ENCODE measurements around the gene MARK3. TPM values are rescaled to one million over a fixed set of nuclear protein-coding genes. Genes with fewer than 3 reads are reported as not detected.

Gene MARK3
- total and polyA plus RNA-seq, 10 of the 15 experiments (the other 5 are each of a cell fraction or from before 2014, with no cell fraction given): 10.7 to 75.1 (median 41.4) TPM

DNA sequence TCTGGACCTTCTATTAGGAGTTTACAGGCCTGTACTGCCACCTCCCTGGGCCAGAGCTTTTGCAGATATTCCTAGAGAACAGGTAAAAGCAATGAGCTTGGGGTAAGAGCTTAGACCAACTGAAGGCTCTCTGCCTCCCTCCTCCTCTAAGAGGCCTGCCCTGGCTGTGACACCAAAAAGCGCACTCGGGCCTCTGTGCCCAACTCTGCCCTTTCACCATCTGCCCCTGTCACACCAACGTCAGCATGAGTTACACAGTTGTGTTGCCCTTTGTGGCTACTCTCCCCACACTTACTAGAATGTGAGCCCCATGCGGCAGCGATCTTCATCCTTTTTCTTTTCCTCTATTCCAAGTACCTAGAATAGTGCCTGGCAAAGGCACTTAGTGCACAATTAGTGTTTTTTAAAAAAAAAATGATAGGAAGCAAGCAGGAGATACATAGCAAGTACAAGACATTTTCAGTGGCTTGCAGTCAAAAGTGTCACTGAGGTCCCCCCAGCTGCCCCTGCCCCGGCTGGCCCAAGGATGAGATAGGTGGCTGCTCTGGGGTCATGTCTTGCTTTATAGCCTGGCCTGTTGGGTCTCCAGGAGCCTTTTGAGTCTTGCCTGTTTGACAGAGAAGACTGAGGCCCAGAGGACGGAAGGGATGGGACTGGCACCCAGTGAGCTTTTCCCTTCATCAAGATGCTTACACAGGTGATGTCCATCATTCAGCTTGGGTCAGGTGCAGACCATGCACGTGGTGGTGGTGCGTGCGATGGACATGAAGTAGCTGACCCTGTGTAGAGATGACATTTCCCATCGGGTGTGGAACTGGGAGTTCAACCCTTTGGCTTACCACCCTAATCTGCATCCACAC is 124.9 kb downstream of the MARK3 start:
- H3K4me2 ChIP-seq (ENCODE audit: control insufficient read depth, insufficient read depth): no peak overlapping the region
- 90% methylated on average over 11 of the region's 11 CpGs for WGBS (ENCODE audit: insufficient coverage, insufficient replicate concordance, low lambda C conversion rate, missing lambda C conversion rate)
- no peaks in the 10 kb centered on the region for H3K4me1 ChIP-seq (ENCODE audit: control insufficient read depth, insufficient read depth, low read length)
- ChIA-PET RAD21 (ENCODE audit: unreplicated experiment) (no interaction called here), CTCF (interaction anchor here (1.1 to 1.5 kb wide), 2 partner anchors 8 to 11 kb away, joined by 4 read pairs; no protein-coding TSS in a partner anchor), POLR2A (interaction anchor here (1.0 kb wide), 1 partner anchor 37 kb away, joined by 3 read pairs; no protein-coding TSS in a partner anchor), SMC1A (ENCODE audit: uncharacterized antibody, unreplicated experiment) (interaction anchor here (1.3 kb wide), 1 partner anchor 47 kb away, joined by 3 read pairs; no protein-coding TSS in a partner anchor)
- BruUV-seq (replicated peaks): no TSS peak
- TF ChIP-seq LARP7 (IDR thresholded peaks at IDR 0.05) (no peak), POLR2AphosphoS5 (IDR thresholded peaks at IDR 0.05; ENCODE audit: low read length) (no peak), HDAC6 (IDR thresholded peaks at IDR 0.05; ENCODE audit: unreplicated experiment) (no peak), SMC3 (IDR thresholded peaks at IDR 0.05; ENCODE audit: borderline replicate concordance, low read length) (no peak), EZH2 (IDR thresholded peaks at IDR 0.05; ENCODE audit: borderline replicate concordance, control insufficient read depth, low read depth, low read length) (no peak), BHLHE40 (IDR thresholded peaks at IDR 0.05; ENCODE audit: borderline replicate concordance in 1 of 2, low read depth in 2 of 2, low read length in 1 of 2) (no peak), ASH2L (IDR thresholded peaks at IDR 0.05; ENCODE audit: borderline replicate concordance, low read depth) (no peak)
- TF ChIP-seq, protein P1, sequence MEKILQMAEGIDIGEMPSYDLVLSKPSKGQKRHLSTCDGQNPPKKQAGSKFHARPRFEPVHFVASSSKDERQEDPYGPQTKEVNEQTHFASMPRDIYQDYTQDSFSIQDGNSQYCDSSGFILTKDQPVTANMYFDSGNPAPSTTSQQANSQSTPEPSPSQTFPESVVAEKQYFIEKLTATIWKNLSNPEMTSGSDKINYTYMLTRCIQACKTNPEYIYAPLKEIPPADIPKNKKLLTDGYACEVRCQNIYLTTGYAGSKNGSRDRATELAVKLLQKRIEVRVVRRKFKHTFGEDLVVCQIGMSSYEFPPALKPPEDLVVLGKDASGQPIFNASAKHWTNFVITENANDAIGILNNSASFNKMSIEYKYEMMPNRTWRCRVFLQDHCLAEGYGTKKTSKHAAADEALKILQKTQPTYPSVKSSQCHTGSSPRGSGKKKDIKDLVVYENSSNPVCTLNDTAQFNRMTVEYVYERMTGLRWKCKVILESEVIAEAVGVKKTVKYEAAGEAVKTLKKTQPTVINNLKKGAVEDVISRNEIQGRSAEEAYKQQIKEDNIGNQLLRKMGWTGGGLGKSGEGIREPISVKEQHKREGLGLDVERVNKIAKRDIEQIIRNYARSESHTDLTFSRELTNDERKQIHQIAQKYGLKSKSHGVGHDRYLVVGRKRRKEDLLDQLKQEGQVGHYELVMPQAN (conservative IDR thresholded peaks at IDR 0.05): no peak
- H4K20me1 ChIP-seq (ENCODE audit: control insufficient read depth, insufficient read depth): no peaks in the 10 kb centered on the region
- in situ Hi-C loops (cut with MboI): no loop called here
- H3K27ac ChIP-seq (ENCODE audit: control insufficient read depth, insufficient read depth): no peak overlapping the region
- H3K27me3 ChIP-seq (replicated peaks in 1 of 2; ENCODE audit: control insufficient read depth in 2 of 2, insufficient read depth in 2 of 2, low read length in 1 of 2): no peaks in the 10 kb centered on the region
- DNase-seq (ENCODE audit: low read depth, low spot score): no peak
- intact Hi-C loops (cut with micrococcal nuclease; ENCODE audit: unreplicated experiment): no loop called here
- no peak for FAIRE-seq
- H3K4me3 ChIP-seq: no peak overlapping the region
- H3K79me2 ChIP-seq (ENCODE audit: control insufficient read depth, insufficient read depth, low read length): no peaks in the 10 kb centered on the region
- H3K9me3 ChIP-seq (replicated peaks; ENCODE audit: control insufficient read depth, insufficient read depth, low read length): no peaks in the 10 kb centered on the region
- H2AFZ ChIP-seq (ENCODE audit: control insufficient read depth, low read depth, low read length): no peak overlapping the region
- H3K9ac ChIP-seq (ENCODE audit: control insufficient read depth, insufficient read depth, low read length): no peak overlapping the region
- peaks cover 5 to 11% of the 10 kb centered on the region in 2 experiments; a peak in 3 of 4 replicates for H3K36me3 ChIP-seq (ENCODE audit: control insufficient read depth in 2 of 2, insufficient read depth in 2 of 2, low read length in 1 of 2)
- no peak for ATAC-seq

Data from GM12878 (cell line).